Activated CD8-positive, alpha-beta memory T cell treated with anti-CD3 and anti-CD28 coated beads, Interleukin-2, amount 50 U/mL, for 1 hour (primary cell): ENCODE data around the gene NMRK2.
"Not testable (repeated sequence)": the region's sequence is repeated elsewhere in the genome, so short reads cannot be mapped to it uniquely, and the experiment has no call there.

Source experiments
- DNase-seq: peaks from one replicate; pipeline ENCODE4 v3.0.0-alpha.2; 2020; ENCODE audit errors: extremely low read depth

Gene NMRK2

DNA sequence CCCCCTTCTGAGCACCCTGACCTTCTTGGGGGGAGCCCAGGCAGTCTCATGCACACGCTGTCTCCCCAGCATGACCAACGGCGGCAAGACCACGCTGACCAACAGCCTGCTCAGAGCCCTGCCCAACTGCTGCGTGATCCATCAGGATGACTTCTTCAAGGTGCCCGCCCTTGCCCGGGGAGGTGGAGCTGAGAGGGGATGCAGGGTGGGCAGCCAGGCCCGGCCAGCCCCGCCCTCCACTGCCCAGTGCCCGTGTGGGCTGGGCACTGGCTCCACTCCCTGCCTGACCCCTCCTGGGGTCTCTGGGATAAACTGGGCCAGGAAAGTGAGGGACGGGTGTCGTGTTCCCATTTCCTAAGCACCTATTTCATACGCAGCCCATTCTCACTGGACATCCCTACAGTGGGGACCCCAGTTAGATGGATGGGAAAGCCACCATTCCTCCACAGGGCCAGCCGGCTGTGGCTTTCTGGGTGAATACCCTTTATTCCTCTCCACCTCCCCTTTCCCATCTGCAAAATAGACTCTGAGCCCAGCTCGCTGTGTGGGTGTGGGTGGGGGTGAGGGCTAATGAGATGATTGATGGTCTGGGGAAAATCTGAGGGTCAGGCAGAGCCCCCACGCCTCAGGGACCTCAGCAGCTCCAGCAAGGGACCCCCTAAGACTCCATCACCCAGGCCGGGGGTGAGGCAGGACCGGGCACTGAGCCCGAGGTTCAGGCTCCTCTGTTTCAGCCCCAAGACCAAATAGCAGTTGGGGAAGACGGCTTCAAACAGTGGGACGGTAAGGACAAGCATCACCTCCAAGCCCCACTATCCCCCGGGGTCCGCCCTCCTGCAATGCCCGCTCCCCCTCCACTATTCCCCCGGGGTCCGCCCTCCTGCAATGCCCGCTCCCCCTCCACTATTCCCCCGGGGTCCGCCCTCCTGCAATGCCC, 3.9 kb downstream of the NMRK2 start:
- DNase-seq = no peak

DNA sequence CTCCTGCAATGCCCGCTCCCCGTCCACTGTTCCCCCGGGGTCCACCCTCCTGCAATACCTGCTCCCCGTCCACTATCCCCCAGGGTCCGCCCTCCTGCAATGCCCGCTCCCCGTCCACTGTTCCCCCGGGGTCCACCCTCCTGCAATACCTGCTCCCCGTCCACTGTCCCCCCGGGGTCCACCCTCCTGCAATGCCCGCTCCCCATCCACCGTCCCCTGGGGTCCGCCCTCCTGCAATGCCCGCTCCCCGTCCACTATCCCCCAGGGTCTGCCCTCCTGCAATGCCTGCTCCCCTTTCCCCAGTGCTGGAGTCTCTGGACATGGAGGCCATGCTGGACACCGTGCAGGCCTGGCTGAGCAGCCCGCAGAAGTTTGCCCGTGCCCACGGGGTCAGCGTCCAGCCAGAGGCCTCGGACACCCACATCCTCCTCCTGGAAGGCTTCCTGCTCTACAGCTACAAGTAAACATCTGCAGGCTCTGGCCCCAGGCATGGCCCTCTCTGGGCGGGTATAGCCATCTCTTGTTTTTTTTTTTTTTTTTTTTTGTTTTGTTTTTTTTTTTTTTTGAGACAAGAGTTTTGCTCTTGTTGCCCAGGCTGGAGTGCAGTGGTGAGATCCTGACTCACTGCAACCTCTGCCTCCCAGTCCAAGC, 5.6 kb downstream of the NMRK2 start:
- not testable (repeated sequence) for DNase-seq

DNA sequence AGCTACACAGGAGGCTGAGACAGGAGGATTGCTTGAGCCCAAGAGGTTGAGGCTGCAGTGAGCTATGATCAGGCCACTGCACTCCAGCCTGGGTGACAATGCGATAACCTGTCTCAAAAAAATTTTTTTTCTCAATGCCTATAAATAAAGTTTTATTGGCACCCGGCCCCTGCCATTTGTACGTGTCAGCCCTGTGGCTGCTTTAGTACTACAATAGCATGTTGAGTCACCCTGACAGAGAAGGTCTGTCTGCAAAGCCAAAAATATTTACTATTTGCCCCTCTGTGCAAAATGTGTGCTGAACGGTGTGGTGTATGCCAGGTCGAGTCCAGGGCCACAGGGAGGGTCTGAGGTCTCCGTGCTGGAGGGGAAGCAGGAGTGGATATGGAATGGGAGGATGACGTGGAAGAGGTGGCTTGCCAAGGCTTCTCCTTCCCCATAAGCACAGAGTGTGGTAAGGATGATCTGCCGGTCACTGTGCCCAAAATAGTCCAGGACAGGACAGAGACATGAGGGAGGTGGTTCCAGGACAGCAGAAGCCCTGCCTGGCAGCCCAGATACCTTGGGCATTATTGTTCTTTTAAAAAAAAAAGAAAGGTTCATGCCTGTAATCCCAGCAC, 10.0 kb downstream of the NMRK2 start:
- no peak for DNase-seq

DNA sequence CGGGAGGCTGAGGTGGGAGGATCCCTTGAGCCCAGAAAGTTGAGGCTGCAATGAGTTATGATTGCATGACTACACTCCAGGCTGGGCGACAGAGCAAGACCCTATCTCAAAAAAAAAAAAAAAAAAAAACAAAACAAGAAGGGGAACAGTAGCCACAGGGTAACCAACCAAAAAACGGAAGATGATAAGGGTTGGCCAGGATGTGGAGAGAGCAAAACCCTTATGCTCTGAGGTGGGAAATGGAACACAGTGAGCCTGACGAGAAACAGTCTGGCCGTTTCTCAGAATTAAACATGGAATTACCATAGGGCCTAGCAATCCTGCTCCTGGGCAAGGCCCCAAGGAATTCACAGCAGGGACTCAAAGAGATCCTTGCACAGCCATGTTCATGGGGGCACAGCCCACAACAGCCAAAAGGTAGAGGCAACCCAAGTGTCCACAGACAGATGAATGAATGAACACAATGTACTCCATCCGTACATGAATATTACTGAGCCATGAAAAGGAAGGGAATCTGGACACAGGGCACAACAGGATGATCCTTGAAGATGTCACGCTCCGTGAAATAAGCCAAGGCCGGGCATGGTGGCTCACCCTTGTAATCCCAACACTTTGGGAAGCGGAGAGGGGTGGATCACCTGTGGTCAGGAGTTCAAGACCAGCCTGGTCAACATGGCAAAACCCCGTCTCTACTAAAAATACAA, 11.3 kb downstream of the NMRK2 start:
- no peak for DNase-seq

DNA sequence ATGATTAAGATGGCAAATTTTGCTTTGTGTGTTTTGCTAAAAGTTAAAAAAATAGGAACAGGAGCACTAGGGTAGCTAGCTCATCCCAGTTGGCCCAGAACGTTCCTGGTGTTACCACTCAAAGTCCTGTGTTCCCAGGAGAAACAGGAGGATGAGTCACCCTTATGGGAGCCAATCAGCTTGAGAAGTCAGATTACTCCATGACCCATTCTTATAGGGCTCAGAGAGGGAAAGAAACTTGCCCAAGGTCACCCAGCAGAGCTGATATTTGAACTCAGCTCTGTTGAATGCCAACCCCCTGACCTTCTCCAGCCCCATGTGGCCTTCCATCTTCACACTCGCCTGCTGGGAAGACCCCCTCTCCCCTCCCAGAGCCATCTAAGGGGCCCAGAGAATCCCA, 13.0 kb downstream of the NMRK2 start:
- DNase-seq = no peak

DNA sequence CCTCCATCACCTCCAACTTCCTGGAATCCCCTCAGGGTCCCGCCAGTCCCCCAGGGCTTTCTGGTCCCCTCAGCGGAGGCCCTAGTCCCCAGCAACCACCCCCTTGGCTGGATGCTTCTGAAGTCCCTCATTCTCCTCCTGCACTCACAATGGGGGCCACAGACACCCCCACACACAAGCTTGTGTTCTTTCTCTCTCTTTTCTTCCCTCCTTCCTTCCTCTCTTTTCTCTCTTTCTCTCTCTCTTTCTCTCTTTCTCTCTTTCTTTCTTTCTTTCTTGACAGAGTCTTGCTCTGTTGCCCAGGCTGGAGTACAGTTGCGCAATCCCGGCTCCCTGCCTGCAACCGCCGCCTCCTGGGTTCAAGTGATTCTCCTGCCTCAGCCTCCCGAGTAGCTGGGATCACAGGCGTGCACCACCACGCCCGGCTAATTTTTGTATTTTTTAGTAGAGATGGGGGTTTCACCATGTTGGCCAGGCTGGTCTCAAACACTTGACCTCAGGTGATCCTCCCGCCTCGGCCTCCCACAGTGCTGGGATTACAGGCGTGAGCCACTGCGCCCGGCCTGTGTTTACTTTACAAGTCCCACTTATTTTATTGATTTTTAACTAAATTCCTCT, 14.6 kb downstream of the NMRK2 start:
- DNase-seq = not testable (repeated sequence)

DNA sequence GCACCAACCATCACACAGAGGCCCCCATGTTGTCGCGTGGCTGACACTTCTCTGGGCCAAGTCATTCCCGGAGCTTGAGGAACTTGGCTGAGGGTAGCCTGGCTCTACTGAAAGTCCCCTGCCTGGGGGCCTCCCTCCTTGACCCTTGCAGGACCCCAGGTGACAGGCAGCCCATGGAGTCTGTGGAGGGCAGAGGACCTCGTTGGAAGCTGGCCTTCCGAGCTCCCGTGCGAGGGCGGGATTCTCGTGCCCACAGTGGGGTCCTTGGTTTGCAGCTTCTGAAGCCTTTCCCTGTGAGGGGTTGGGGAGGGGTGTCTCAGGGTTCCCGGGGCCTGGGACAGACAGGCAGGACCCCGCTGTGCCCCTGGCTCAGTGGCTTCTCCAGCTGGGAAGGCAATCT, 16.4 kb downstream of the NMRK2 start:
- no peak for DNase-seq

DNA sequence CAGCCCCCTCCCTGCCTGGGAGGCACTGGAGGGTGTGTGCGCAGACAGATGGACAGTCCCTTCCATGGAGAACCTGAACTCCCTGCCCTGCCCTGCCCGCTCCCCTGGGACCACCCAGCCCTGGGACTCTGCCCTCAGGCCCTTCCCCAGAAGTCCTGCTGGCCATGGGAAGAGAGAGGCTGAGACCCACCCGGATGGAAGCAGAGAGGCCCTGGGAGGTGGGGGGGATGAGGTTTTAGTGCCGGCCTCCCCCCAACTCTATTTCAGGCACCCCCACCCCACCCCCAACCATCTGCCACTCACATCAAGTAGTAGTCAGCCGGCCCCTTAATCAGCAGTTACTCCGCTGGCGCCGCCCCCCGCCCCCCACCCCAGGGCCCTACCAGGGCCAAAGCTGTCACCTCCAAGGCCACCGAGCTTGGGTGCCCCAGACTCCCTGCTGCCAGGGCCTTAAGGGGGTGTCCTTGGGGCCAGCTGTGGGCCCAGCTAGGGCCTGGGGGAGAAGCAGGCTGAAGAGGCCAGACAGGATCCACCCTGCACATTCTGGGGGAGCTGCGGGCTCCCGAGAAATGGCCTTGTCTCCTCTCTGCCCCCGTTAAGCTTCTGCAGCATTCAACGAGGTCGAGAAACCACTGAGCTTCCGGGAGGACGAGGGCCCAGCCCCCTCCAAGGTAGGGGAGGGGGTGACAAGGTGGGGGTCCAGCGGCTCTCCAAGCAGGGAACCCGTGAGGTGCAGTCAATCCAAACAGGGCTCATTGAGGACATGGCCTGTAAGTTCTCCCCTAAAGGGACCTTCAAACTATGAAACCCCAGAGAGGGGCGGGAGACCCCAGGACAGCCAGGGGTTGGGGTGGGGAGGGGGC, 17.4 kb downstream of the NMRK2 start:
- DNase-seq = no peak

DNA sequence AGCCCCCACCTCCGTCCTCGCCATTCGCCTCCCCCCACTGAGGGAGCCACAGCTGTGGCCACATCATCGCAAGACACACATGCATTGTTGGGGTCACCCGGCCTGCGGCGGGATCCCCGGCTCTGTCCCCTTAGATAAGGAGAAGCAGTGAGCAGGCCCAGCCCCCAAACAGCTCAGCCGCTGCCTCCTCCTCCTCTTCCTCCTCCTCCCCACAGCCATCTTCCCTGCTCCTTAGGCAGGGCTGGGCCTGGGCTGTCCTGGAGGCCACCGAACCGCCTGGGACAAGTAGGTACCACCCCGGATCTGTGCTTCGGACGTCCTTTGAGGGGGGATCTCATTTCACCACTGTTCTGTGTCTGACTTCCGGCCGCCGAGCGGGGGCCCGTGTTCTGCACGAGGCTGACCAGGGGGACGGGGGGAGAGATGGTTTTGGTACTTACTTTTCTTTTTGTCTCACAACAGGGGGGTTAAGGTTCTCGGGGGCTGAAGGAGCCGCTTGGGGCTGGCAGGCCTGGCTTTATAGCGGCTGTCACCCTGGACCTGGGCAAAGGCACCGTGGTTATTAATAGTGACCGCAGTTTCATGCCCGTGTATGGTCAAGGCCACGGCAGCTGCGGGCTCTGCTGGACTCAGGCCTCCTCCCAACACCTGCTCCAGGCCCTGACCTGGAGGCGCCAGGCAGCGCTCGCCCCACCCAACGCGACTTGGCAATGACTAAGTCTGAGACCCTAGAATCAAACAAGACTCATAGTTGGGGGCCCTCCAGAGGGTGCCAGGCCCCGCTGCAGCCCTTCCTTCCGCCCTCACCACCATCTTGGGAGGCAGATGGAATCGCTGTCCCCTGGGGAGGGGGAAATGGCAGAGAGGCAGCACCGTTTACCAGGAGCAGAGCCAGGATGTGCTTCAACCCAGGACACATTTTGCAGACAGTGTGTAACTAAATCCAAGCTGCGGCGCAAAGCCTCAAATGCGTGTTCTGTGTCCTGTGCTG, 18.3 kb downstream of the NMRK2 start:
- no peak for DNase-seq

DNA sequence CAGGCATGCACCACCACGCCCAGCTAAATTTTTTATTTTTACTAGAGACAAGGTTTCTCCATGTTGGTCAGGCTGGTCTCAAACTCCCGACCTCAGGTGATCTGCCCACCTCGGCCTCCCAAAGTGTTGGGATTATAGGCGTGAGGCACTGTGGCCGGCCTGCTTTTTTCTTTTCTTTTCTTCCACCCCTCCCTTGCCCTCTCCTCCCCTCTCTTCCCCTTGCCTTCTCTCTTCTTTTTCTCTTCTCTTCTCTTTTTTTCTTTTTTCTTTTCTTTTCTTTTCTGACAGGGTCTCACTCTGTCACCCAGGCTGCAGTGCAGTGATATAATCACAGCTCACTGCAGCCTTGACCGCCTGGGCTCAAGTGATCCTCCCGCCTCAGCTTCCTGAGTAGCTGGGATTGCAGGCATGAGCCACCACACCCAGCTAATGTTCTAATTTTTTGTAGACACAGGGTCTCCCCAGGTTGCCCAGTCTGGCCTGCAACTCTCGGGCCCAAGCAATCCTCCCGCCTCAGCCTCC, 19.9 kb downstream of the NMRK2 start:
- DNase-seq = not testable (repeated sequence)

DNA sequence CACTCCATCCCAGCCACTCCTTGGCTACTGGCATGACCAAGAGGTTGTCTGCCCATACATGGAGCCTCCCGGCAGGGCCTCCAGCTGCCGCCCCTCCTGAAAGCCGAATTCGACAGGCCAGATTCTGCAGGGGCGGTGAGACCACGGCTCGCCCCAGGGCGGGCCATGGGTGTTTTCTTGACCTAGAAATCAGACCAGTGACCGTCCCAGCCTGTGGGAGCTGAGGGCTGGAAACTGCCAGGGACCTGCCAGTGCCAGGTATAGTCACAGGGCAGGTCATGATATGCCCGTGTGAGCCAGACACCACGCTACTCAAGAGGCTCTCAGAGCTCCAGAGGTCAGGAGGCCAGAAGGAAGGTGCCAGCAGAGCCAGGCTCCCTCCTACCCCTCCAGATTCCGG, 21.2 kb downstream of the NMRK2 start:
- no peak for DNase-seq

DNA sequence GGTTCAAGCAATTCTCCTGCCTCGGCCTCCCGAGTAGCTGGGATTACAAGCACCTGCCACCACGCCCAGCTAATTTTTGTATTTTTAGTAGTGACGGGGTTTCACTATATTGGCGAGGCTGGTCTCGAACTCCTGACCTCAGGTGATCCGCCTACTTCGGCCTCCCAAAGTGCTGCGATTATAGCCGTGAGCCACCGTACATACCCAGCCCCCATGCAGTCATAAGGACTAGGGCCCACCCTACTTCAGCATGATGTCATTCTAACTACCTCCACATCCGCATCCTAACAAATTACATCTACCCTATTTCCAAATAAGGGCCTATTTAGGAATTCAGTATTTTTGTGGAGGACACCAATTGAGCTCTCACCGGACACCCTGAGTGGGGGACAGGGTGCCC, 22.4 kb downstream of the NMRK2 start:
- DNase-seq = not testable (repeated sequence)

DNA sequence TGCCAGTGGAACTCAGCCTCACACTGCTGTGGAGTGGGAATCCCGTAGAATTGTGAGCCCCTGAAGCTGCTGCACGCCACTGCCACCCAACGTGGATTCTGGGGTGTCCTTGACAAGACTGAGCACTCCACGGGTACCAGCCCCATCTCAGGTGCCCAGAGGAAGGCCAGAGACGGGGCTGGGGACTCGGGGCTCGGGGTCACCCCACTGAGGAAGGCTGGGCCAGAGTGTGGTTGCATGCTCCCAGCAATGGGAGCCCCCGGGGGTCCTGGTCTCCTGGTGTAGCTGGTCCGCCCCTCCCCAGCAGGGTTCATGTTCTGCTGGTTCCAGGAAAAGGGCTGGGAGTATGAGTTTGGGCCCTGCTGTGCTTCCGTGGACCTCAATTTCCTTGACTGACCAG, 22.8 kb downstream of the NMRK2 start:
- no peak for DNase-seq

DNA sequence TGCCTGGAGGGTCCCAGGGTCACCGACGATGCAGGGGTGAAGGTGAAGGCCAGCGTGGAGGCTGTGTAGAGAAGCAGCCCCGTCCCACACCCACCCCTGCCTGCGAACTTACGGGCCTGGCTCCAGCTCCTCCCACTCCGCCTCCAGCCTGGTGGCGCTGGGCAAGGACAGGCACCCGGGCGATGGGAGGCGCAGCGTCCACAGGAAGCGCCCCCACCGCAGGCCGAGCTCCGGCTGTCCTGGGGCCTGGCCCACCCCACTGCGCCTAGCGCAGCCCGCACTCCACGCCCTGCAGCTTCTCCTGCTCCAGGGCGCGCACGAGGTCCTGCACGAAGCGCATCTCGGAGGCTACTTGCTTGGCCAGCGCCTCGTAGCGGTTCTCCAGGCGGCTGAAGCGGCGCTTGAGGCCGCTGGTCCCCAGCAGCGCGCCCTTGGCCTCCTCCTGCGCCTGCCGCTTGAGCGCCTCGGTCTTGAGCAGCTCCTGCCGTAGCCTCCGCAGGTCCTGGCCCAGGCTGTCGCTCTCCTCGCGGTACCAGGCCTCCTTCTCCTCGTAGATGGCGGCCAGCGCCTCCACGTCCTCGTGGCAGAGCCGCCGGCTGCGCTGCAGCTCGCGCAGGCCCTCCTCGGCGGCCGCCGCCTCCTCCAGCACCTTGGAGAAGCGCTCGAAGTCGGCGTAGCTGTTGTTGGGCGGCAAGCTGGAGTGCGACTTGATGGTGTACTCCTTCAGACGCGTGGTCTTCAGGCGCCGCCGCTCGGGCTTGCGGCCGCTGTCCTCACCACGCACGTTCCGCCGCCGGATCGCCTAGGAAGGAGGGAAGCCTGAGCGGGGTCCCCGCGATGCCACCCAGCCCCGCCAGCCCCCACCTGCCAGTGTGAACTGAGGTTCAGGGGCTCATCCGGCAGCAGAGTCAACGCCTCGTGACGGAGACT, 26.2 kb downstream of the NMRK2 start:
- no peak for DNase-seq

DNA sequence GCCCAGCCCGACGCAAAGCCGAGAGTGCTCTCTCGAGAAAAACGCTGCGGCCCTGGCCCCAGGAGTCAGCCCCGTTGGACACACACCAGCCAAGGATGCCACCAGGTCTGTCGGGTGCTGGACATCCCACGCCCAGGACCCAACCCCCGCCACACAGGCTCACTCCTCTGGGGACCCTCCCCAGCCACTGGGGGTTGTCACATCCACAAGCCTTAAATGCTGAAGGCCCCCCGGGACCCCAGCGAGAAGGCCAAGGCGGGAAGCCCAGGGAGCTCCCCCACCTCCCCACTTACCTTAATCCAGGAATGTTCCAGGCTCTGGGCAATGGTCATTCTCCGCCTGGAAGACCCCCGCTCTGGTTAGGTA, 26.9 kb downstream of the NMRK2 start:
- DNase-seq = no peak

DNA sequence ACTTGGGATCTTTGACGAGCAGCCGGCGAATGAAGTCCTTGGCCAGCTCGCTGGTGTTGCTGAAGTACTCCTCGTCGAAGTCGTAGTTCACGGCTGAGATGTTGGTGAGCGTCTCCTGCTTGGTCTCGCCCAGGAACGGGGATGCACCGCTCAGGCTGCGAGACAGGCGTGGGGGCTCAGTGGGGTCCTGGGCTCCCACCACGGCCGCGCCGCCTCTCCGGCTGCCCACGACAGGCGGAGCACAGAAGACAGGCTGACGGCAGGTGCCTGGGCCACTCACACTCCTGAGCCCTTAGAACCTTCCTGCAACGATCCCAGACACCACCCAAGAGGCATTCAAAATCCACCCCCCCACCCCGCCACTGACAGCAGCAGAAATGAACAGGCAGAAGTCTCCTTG, 28.1 kb downstream of the NMRK2 start:
- DNase-seq = no peak

DNA sequence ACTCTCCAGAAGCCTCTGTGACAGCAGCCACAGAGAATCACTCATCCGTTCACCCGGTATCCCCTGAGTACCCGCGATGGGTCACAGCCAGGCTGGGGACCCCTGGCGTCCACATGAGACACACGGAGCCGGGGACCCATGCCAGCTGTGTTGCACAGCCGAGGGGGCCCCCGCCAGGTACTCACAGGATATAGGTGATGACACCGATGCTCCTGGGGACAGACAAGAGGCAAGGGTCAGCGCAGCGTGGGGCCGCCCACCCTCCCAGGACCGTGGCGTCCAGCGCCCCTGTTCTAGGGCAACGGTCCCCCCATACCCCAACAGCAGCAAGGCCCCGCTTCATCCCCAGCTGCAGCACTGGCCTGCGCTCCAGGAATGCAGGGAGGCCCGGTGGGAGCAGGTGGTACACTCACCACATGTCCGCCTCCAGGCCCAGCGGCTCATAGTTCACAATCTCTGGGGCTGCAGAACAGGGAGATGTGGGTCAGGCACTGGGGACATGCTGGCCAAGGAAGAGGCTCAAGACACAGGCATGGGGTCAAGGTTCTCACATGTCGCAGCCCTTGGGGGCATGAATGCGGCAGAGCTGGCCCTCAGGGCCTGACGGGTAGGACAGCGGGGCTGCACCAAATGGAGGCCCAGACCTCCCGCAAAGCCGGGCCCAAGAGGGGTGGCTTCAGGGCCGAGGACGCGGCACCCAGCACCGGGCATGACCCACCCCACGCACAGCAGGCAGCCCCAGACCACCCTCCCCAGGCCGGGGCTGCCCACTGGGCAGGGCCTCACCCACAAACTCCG, 30.8 kb downstream of the NMRK2 start:
- no peak for DNase-seq
